H9 (cell line): ENCODE data around the gene RAB14. TPM values are rescaled to one million over a fixed set of nuclear protein-coding genes. Genes with fewer than 3 reads are reported as not detected.

ENCODE experiments used
- DNase-seq: peaks from one replicate; pipeline ENCODE4 v3.0.0-alpha.2; 2017
- H2AFZ ChIP-seq: one replicate; pipeline ENCODE4 v1.6.1; 2013; ENCODE audit warnings: mild to moderate bottlenecking, low read length, control low read depth, moderate library complexity
- H2AK5ac ChIP-seq: 2 replicates; pipeline ENCODE4 v1.6.1; 2013; ENCODE audit warnings: low read length, control low read depth, mixed read lengths; ENCODE audit not compliant: insufficient read length
- H2BK120ac ChIP-seq: one replicate; pipeline ENCODE4 v1.6.1; 2013; ENCODE audit warnings: low read depth, mild to moderate bottlenecking, low read length, control low read depth, inconsistent platforms; ENCODE audit not compliant: poor library complexity, severe bottlenecking
- H2BK12ac ChIP-seq: 2 replicates; pipeline ENCODE4 v1.6.1; 2013; ENCODE audit warnings: low read length, control low read depth, mixed read lengths, low read depth; ENCODE audit not compliant: insufficient read length
- H2BK15ac ChIP-seq: 2 replicates; pipeline ENCODE4 v1.6.1; 2013; ENCODE audit warnings: low read depth, low read length, control low read depth
- H2BK20ac ChIP-seq: one replicate; pipeline ENCODE4 v1.6.1; 2013; ENCODE audit warnings: low read depth, mild to moderate bottlenecking, low read length, control low read depth, inconsistent platforms; ENCODE audit not compliant: poor library complexity, severe bottlenecking
- H2BK5ac ChIP-seq: 2 replicates; pipeline ENCODE4 v1.6.1; 2013; ENCODE audit warnings: low read length, control low read depth, mixed read lengths; ENCODE audit not compliant: insufficient read length
- H3K14ac ChIP-seq: 2 replicates; pipeline ENCODE4 v1.6.1; 2013; ENCODE audit warnings: low read length, control low read depth; ENCODE audit not compliant: insufficient read depth
- H3K18ac ChIP-seq: 2 replicates; pipeline ENCODE4 v1.6.1; 2013; ENCODE audit warnings: low read depth, mild to moderate bottlenecking, mixed read lengths, low read length, control low read depth; ENCODE audit not compliant: insufficient read length
- H3K23ac ChIP-seq: 2 replicates; pipeline ENCODE4 v1.6.1; 2013; ENCODE audit warnings: low read length, control low read depth, mixed read lengths, low read depth; ENCODE audit not compliant: insufficient read length
- H3K23me2 ChIP-seq: 2 replicates; pipeline ENCODE4 v1.6.1; 2013; ENCODE audit warnings: low read depth, mild to moderate bottlenecking, mixed read lengths, low read length, control low read depth; ENCODE audit not compliant: insufficient read length, poor library complexity, severe bottlenecking
- H3K27ac ChIP-seq: 2 replicates; pipeline ENCODE4 v1.5.1; 2013; ENCODE audit warnings: low read length, control low read depth, mixed read lengths, low read depth; ENCODE audit not compliant: insufficient read length
- H3K27me3 ChIP-seq: 2 replicates; pipeline ENCODE4 v1.6.1; 2013; ENCODE audit warnings: low read length, control low read depth, inconsistent platforms; ENCODE audit not compliant: insufficient read depth
- H3K4ac ChIP-seq: 2 replicates; pipeline ENCODE4 v1.6.1; 2013; ENCODE audit warnings: low read depth, mild to moderate bottlenecking, control low read depth, inconsistent platforms, low read length, moderate library complexity
- H3K4me1 ChIP-seq: 2 replicates; pipeline ENCODE4 v1.6.1; 2013; ENCODE audit warnings: low read length, control low read depth, inconsistent platforms; ENCODE audit not compliant: insufficient read depth
- H3K4me2 ChIP-seq: 2 replicates; pipeline ENCODE4 v1.6.1; 2013; ENCODE audit warnings: low read length, control low read depth, mixed read lengths; ENCODE audit not compliant: insufficient read length, insufficient read depth
- H3K56ac ChIP-seq: 2 replicates; pipeline ENCODE4 v1.6.1; 2013; ENCODE audit warnings: low read depth, mild to moderate bottlenecking, mixed read lengths, low read length, control low read depth; ENCODE audit not compliant: insufficient read length
- H3K79me1 ChIP-seq: 2 replicates; pipeline ENCODE4 v1.6.1; 2013; ENCODE audit warnings: low read depth, mild to moderate bottlenecking, moderate library complexity, low read length, control low read depth, inconsistent platforms; ENCODE audit not compliant: insufficient read depth, poor library complexity, severe bottlenecking
- H3K79me2 ChIP-seq: 2 replicates; pipeline ENCODE4 v1.6.1; 2013; ENCODE audit warnings: low read length, control low read depth, inconsistent platforms; ENCODE audit not compliant: insufficient read depth
- H3K9ac ChIP-seq: 2 replicates; pipeline ENCODE4 v1.6.1; 2013; ENCODE audit warnings: low read length, control low read depth, mixed read lengths; ENCODE audit not compliant: insufficient read length; ENCODE audit errors: extremely low read depth
- H3K9me3 ChIP-seq: one replicate; pipeline ENCODE4 v1.6.1; 2013; ENCODE audit warnings: low read depth, low read length, inconsistent platforms; ENCODE audit not compliant: control insufficient read depth
- H3T11ph ChIP-seq: one replicate; pipeline ENCODE4 v1.6.1; 2013; ENCODE audit warnings: mild to moderate bottlenecking, low read length, control low read depth, inconsistent platforms
- H4K20me1 ChIP-seq: one replicate; pipeline ENCODE4 v1.6.1; 2013; ENCODE audit not compliant: control insufficient read depth, insufficient read length, insufficient read depth
- H4K5ac ChIP-seq: 2 replicates; pipeline ENCODE4 v1.6.1; 2013; ENCODE audit warnings: low read depth, mild to moderate bottlenecking, mixed read lengths, low read length, control low read depth; ENCODE audit not compliant: insufficient read length
- H4K8ac ChIP-seq: replicated peaks from 2 replicates; pipeline ENCODE4 v1.6.1; 2013; ENCODE audit warnings: low read length, control low read depth, mixed read lengths, low read depth; ENCODE audit not compliant: insufficient read length
- H4K91ac ChIP-seq: 2 replicates; pipeline ENCODE4 v1.6.1; 2013; ENCODE audit warnings: low read depth, mild to moderate bottlenecking, moderate library complexity, mixed read lengths, low read length, control low read depth; ENCODE audit not compliant: insufficient read length
- H3K27ac Mint-ChIP-seq, 3 experiments: 2 replicates in 2 of 3; 3 replicates in 1 of 3; pipeline ENCODE4 v1.8.0; 2020 to 2021; ENCODE audit warnings: mixed read lengths in 3 of 3, mild to moderate bottlenecking in 1 of 3, moderate library complexity in 1 of 3
- H3K27me3 Mint-ChIP-seq: 2 replicates; pipeline ENCODE4 v1.8.0; 2021; ENCODE audit warnings: low read depth, mild to moderate bottlenecking, moderate library complexity, mixed read lengths
- H3K36me3 Mint-ChIP-seq, 3 experiments: 2 replicates in 2 of 3; 3 replicates in 1 of 3; pipeline ENCODE4 v1.8.0; 2020 to 2021; ENCODE audit warnings: low read depth in 3 of 3, mixed read lengths in 3 of 3; ENCODE audit not compliant: insufficient read depth in 1 of 3
- H3K4me1 Mint-ChIP-seq, 2 experiments: 2 replicates each; pipeline ENCODE4 v1.8.0; 2020; ENCODE audit warnings: mixed read lengths in 2 of 2
- H3K4me3 Mint-ChIP-seq, 2 experiments: 2 replicates in 1 of 2; 3 replicates in 1 of 2; pipeline ENCODE4 v1.8.0; 2020 to 2021; ENCODE audit warnings: mild to moderate bottlenecking in 2 of 2, mixed read lengths in 2 of 2, moderate library complexity in 1 of 2
- H3K9me3 Mint-ChIP-seq, 2 experiments: 2 replicates in 1 of 2; 3 replicates in 1 of 2; pipeline ENCODE4 v1.8.0; 2020; ENCODE audit warnings: mild to moderate bottlenecking in 2 of 2, mixed read lengths in 2 of 2, moderate library complexity in 1 of 2
- CTCF ChIP-seq: fragments of 200-600 bp; sonication (generic); conservative IDR thresholded peaks from 3 replicates; pipeline ENCODE4 v1.8.0; 2021; ENCODE audit warnings: antibody characterized with exemption, mild to moderate bottlenecking
- WGBS: extraction: QIAGEN DNeasy Blood & Tissue Kit; methylation state at CpG from one replicate; pipeline ENCODE4 v1.1.7; 2013; ENCODE audit warnings: missing lambda C conversion rate, low lambda C conversion rate, mixed read lengths; ENCODE audit not compliant: insufficient read length; ENCODE audit errors: extremely low coverage; 5-methylcytosine and 5-hydroxymethylcytosine counted together
- total RNA-seq: library from RNA; stranded (reverse); gene quantifications from 2 replicates; pipeline ENCODE4 v1.2.1, GENCODE V29; 2021

The RAB14 gene
- total RNA-seq, 1 experiment from 2014 or later = 33.6 TPM

- no peak overlapping the region for H3K27ac Mint-ChIP-seq
- H3T11ph ChIP-seq = no peak overlapping the region
- H3K79me1 ChIP-seq = no peaks in the 10 kb centered on the region
- no peak overlapping the region for H3K23ac ChIP-seq
- no peak overlapping the region for H2BK5ac ChIP-seq
- H3K4me3 Mint-ChIP-seq = no peak overlapping the region
- H3K27me3 Mint-ChIP-seq = peaks cover 39% of the 10 kb centered on the region
- no peaks in the 10 kb centered on the region for H3K4me1 ChIP-seq
- H3K9ac ChIP-seq = no peak overlapping the region
- no peak for DNase-seq
- no peak overlapping the region for H3K4me2 ChIP-seq
- H2BK15ac ChIP-seq = no peak overlapping the region
- H4K20me1 ChIP-seq = no peaks in the 10 kb centered on the region
- no peaks in the 10 kb centered on the region for H3K9me3 ChIP-seq
- no peak overlapping the region for H3K27ac ChIP-seq
- no peaks in the 10 kb centered on the region for H3K23me2 ChIP-seq
- H3K79me2 ChIP-seq = no peaks in the 10 kb centered on the region
- no CpG with 5 or more reads among the region's 4 CpGs for WGBS
- no peak overlapping the region for H2AFZ ChIP-seq
- no peaks in the 10 kb centered on the region for H3K27me3 ChIP-seq
- H2BK20ac ChIP-seq = no peak overlapping the region
- no peak overlapping the region for H2BK120ac ChIP-seq
- peaks cover 3% of the 10 kb centered on the region in 2 experiments for H3K4me1 Mint-ChIP-seq
- TF ChIP-seq CTCF = no peak
- H4K91ac ChIP-seq = no peak overlapping the region
- H3K56ac ChIP-seq = no peak overlapping the region
- no peak overlapping the region for H2AK5ac ChIP-seq
- no peak overlapping the region for H4K8ac ChIP-seq
- no peak overlapping the region for H4K5ac ChIP-seq
- H2BK12ac ChIP-seq = no peak overlapping the region
- no peaks in the 10 kb centered on the region; a peak in 1 of 7 replicates for H3K36me3 Mint-ChIP-seq
- no peaks in the 10 kb centered on the region for H3K9me3 Mint-ChIP-seq
- H3K18ac ChIP-seq = no peak overlapping the region
- H3K14ac ChIP-seq = no peak overlapping the region
- no peak overlapping the region for H3K4ac ChIP-seq
Measured at GRCh38 chr9:121227862-121228261, 26.2 kb upstream of the RAB14 start.
